Measurements from ENCODE around the gene TLR6.

DNA sequence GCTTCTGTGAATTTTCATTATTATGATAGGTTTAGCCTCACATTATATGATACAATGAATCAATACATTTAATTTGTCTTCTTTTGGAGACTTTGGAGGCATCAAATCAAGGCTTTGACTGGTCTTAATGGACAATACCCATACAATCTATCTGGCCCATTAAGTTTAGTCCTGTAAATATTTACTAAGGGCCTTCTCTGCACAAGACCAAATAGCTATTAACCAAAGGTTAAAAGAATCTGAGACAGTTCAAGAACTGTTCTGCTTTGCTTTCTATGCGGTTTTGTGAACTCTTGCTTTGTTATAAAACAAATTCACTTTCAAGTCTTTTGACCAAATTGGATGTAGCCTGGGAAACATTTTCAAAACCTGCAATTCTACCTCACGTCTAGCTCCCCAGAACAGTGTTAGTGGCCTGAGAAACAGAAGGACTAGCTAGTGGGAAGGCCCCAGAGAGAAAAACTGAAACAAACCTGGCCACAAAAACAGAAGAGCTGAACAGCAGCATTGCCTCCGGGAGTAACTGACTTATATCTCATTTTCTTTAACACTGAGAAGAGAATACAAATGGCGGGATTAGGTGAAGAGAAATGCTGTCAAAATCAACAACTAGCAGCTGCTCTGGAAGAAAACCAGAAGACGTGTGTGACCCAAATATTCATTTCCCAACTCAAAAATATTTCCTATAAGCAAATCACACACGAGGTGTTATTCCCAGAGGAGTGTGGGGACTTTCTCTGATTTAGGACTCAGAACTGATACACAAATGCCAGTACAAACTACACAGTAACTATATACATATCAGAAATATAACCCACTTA lies 52.6 kb downstream of the TLR6 start:
- TF ChIP-seq, protein P1, sequence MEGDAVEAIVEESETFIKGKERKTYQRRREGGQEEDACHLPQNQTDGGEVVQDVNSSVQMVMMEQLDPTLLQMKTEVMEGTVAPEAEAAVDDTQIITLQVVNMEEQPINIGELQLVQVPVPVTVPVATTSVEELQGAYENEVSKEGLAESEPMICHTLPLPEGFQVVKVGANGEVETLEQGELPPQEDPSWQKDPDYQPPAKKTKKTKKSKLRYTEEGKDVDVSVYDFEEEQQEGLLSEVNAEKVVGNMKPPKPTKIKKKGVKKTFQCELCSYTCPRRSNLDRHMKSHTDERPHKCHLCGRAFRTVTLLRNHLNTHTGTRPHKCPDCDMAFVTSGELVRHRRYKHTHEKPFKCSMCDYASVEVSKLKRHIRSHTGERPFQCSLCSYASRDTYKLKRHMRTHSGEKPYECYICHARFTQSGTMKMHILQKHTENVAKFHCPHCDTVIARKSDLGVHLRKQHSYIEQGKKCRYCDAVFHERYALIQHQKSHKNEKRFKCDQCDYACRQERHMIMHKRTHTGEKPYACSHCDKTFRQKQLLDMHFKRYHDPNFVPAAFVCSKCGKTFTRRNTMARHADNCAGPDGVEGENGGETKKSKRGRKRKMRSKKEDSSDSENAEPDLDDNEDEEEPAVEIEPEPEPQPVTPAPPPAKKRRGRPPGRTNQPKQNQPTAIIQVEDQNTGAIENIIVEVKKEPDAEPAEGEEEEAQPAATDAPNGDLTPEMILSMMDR (IDR thresholded peaks at IDR 0.05): no peak
- TF ChIP-seq POLR2A (IDR thresholded peaks at IDR 0.05): no peak

Data from heart left ventricle (tissue), 13 donors.